HEK293T (cell line): ENCODE data around the gene CCDC83.

Source experiments
- CTCF ChIA-PET: fragments of 350-600 bp; formaldehyde crosslinking; extraction: SDS; loops from one replicate; lab custom pipeline; 2021; ENCODE audit warnings: antibody characterized with exemption, inconsistent platforms; lab: Yijun Ruan, JAX
- POLR2A ChIA-PET: fragments of 350-600 bp; formaldehyde crosslinking; extraction: SDS; loops from one replicate; lab custom pipeline; 2020; ENCODE audit warnings: antibody characterized with exemption, inconsistent platforms; lab: Yijun Ruan, JAX
- DNase-seq: peaks from one replicate; pipeline ENCODE4 v3.0.0; 2012; ENCODE audit warnings: mixed read lengths; ENCODE audit errors: extremely low spot score
- ARNT ChIP-seq: fragments of 450-650 bp; IDR thresholded peaks from 2 replicates; pipeline ENCODE4 v1.6.1; 2017; ENCODE audit warnings: mild to moderate bottlenecking
- BHLHE40 ChIP-seq: fragments of 450-650 bp; IDR thresholded peaks from 2 replicates; pipeline ENCODE4 v1.6.1; 2016; ENCODE audit warnings: mild to moderate bottlenecking, moderate library complexity, borderline replicate concordance
- CTBP1 ChIP-seq: fragments of 450-650 bp; IDR thresholded peaks from 2 replicates; pipeline ENCODE4 v1.6.1; 2016; ENCODE audit warnings: borderline replicate concordance
- ELF4 ChIP-seq: fragments of 450-650 bp; IDR thresholded peaks from 2 replicates; pipeline ENCODE4 v1.6.1; 2017; ENCODE audit warnings: antibody characterized with exemption
- FOXA1 ChIP-seq: fragments of 450-650 bp; IDR thresholded peaks from 2 replicates; pipeline ENCODE4 v1.6.1; 2016; ENCODE audit warnings: mild to moderate bottlenecking
- FOXK2 ChIP-seq: fragments of 450-650 bp; IDR thresholded peaks from 2 replicates; pipeline ENCODE4 v1.6.1; 2016; ENCODE audit warnings: mild to moderate bottlenecking
- FOXM1 ChIP-seq: fragments of 450-650 bp; IDR thresholded peaks from 2 replicates; pipeline ENCODE4 v1.6.1; 2017; ENCODE audit warnings: mild to moderate bottlenecking, borderline replicate concordance
- HDGF ChIP-seq: fragments of 450-650 bp; IDR thresholded peaks from 2 replicates; pipeline ENCODE4 v1.6.1; 2017; ENCODE audit warnings: antibody characterized with exemption, borderline replicate concordance
- L3MBTL2 ChIP-seq: fragments of 450-650 bp; conservative IDR thresholded peaks from 2 replicates; pipeline ENCODE4 v1.6.1; 2016; ENCODE audit warnings: mild to moderate bottlenecking
- LEF1 ChIP-seq: fragments of 450-650 bp; IDR thresholded peaks from 2 replicates; pipeline ENCODE4 v1.6.1; 2017; ENCODE audit warnings: mild to moderate bottlenecking, borderline replicate concordance
- NFRKB ChIP-seq: fragments of 450-650 bp; IDR thresholded peaks from 2 replicates; pipeline ENCODE4 v1.6.1; 2016; ENCODE audit warnings: mild to moderate bottlenecking, moderate library complexity
- SP1 ChIP-seq: fragments of 450-650 bp; IDR thresholded peaks from 2 replicates; pipeline ENCODE4 v1.6.1; 2017
- SUZ12 ChIP-seq: fragments of 450-650 bp; IDR thresholded peaks from 2 replicates; pipeline ENCODE4 v1.6.1; 2016; ENCODE audit warnings: mild to moderate bottlenecking
- TARDBP ChIP-seq: fragments of 450-650 bp; IDR thresholded peaks from 2 replicates; pipeline ENCODE4 v1.6.1; 2016
- ZNF384 ChIP-seq: fragments of 450-650 bp; IDR thresholded peaks from 2 replicates; pipeline ENCODE4 v1.6.1; 2016
- TF ChIP-seq, protein P1 (sequence below): fragments of 450-650 bp; IDR thresholded peaks from 2 replicates; pipeline ENCODE4 v1.6.1; 2016

CCDC83 gene

GRCh38 chr11:85866137-85866827 is 11.1 kb downstream of the CCDC83 start:
- CTCF ChIA-PET = no interaction called here
- POLR2A ChIA-PET = no interaction called here
- no peak for TF ChIP-seq BHLHE40
- no peak for TF ChIP-seq NFRKB
- TF ChIP-seq ZNF384 = no peak
- no peak for TF ChIP-seq SP1
- no peak for TF ChIP-seq TARDBP
- no peak for TF ChIP-seq FOXA1
- TF ChIP-seq ARNT = no peak
- TF ChIP-seq, protein P1, sequence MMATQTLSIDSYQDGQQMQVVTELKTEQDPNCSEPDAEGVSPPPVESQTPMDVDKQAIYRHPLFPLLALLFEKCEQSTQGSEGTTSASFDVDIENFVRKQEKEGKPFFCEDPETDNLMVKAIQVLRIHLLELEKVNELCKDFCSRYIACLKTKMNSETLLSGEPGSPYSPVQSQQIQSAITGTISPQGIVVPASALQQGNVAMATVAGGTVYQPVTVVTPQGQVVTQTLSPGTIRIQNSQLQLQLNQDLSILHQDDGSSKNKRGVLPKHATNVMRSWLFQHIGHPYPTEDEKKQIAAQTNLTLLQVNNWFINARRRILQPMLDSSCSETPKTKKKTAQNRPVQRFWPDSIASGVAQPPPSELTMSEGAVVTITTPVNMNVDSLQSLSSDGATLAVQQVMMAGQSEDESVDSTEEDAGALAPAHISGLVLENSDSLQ = no peak
- no peak for TF ChIP-seq ELF4
- no peak for TF ChIP-seq HDGF
- no peak for TF ChIP-seq FOXK2
- no peak for DNase-seq

- TF ChIP-seq NFRKB (no peak), SUZ12 (no peak), CTBP1 (no peak), BHLHE40 (no peak), FOXA1 (no peak), ZNF384 (no peak), SP1 (no peak), L3MBTL2 (no peak), ELF4 (no peak), FOXM1 (no peak), ARNT (no peak)
- TF ChIP-seq, protein P1 = no peak
- ChIA-PET CTCF (no interaction called here), POLR2A (no interaction called here)
- no peak for DNase-seq
These were observed 12.6 kb downstream of the CCDC83 start for GRCh38 chr11:85867751-85868150.

DNA sequence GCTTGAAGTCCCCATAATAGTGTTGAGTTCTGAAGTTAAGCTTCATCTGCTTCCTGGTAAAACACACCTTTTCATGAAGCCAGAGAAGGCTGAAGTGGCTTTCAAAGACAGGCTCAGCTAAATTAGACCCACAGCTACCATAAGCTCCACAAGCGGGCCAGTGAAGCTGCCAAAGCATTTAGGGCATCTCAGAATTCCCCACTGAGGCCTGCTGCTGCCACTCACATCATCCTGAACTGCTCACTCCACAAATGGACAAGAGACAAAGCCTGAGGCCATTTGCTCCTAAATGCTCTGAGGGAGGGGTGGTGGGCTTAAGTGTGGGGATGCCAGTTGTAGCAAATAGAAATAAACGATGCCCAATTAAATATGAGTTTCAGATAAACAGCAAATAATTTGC is 14.6 kb downstream of the CCDC83 start:
- POLR2A ChIA-PET = no interaction called here
- CTCF ChIA-PET = no interaction called here
- no peak for TF ChIP-seq FOXA1
- TF ChIP-seq, protein P1 = no peak
- TF ChIP-seq FOXK2 = no peak
- no peak for TF ChIP-seq LEF1
- no peak for TF ChIP-seq ARNT
- no peak for TF ChIP-seq TARDBP
- TF ChIP-seq ZNF384 = no peak
- no peak for TF ChIP-seq SP1
- TF ChIP-seq BHLHE40 = no peak
- no peak for TF ChIP-seq ELF4
- no peak for TF ChIP-seq SUZ12
- no peak for TF ChIP-seq L3MBTL2
- TF ChIP-seq FOXM1 = no peak
- TF ChIP-seq HDGF = no peak
- TF ChIP-seq NFRKB = no peak
- TF ChIP-seq CTBP1 = no peak
- no peak for DNase-seq

GRCh38 chr11:85874265-85874664 is 19.1 kb downstream of the CCDC83 start:
- no peak for DNase-seq
- TF ChIP-seq BHLHE40 = no peak
- no peak for TF ChIP-seq ARNT
- no peak for TF ChIP-seq FOXA1
- TF ChIP-seq, protein P1 = no peak
- no peak for TF ChIP-seq NFRKB
- TF ChIP-seq L3MBTL2 = no peak
- TF ChIP-seq ZNF384 = no peak
- no peak for TF ChIP-seq CTBP1
- no peak for TF ChIP-seq FOXM1
- TF ChIP-seq HDGF = no peak
- no peak for TF ChIP-seq SP1
- TF ChIP-seq FOXK2 = no peak
- TF ChIP-seq TARDBP = no peak
- no peak for TF ChIP-seq LEF1
- TF ChIP-seq SUZ12 = no peak
- TF ChIP-seq ELF4 = no peak
- ChIA-PET CTCF (interaction anchor here (1.2 kb wide), 1 partner anchor 10 kb away, joined by 3 read pairs; no protein-coding TSS in a partner anchor), POLR2A (no interaction called here)

DNA sequence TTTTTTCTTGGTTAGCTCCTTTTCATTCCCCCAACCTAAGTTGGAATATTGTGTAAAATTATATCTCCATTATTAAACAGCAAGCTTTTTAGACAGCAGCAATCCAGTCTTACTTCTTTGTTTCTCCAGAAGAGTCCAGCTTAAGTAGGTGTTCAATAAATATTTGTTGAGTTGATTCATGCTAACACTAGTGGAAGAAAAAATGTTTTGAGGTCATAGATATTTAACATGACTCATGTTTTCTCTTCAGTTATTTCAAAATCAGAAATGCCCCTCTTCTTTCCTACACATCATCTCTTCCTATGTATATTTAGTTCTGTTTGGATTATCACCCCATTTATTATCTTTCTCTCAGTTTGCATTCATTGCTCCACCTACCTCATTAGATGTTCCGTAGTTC is 20.3 kb downstream of the CCDC83 start:
- TF ChIP-seq FOXK2 (no peak), TARDBP (no peak), SP1 (no peak), LEF1 (no peak), HDGF (no peak), NFRKB (no peak), L3MBTL2 (no peak), SUZ12 (no peak), ZNF384 (no peak), ELF4 (no peak), BHLHE40 (no peak), CTBP1 (no peak), ARNT (no peak), FOXA1 (no peak), FOXM1 (no peak)
- TF ChIP-seq, protein P1 = no peak
- POLR2A ChIA-PET = no interaction called here
- DNase-seq = no peak
- CTCF ChIA-PET = no interaction called here
